GM12891 (cell line): ENCODE data around the gene SLC29A4. TPM values are rescaled to one million over a fixed set of nuclear protein-coding genes. Genes with fewer than 3 reads are reported as not detected.
"Not testable (repeated sequence)": the region's sequence is repeated elsewhere in the genome, so short reads cannot be mapped to it uniquely, and the experiment has no call there.

Experiments used
- DNase-seq: peaks from one replicate; pipeline ENCODE4 v3.0.0; 2011; ENCODE audit warnings: low spot score; ENCODE audit not compliant: insufficient read length
- FAIRE-seq: peaks from 2 replicates; lab custom pipeline; 2011; peaks lifted over from hg19 to GRCh38; lab: Jason Lieb, UNC
- PAX5 ChIP-seq: IDR thresholded peaks from 2 replicates; pipeline ENCODE4 v1.6.1; 2011; ENCODE audit warnings: low read length, moderate library complexity, mild to moderate bottlenecking; ENCODE audit not compliant: insufficient read depth, severe bottlenecking
- POLR2A ChIP-seq: IDR thresholded peaks from 2 replicates; pipeline ENCODE4 v1.6.1; 2011; ENCODE audit warnings: low read depth, low read length, control low read depth
- POLR2AphosphoS5 ChIP-seq: IDR thresholded peaks from 2 replicates; pipeline ENCODE4 v1.6.1; 2011; ENCODE audit warnings: low read depth, low read length, control low read depth
- POU2F2 ChIP-seq: IDR thresholded peaks from 2 replicates; pipeline ENCODE4 v1.6.1; 2011; ENCODE audit warnings: low read depth, mild to moderate bottlenecking, control low read depth, low read length, moderate library complexity
- SPI1 ChIP-seq: IDR thresholded peaks from 2 replicates; pipeline ENCODE4 v1.6.1; 2011; ENCODE audit warnings: low read depth, low read length, control low read depth
- TAF1 ChIP-seq: IDR thresholded peaks from 2 replicates; pipeline ENCODE4 v1.6.1; 2011; ENCODE audit warnings: low read depth, low read length, control low read depth
- polyA plus RNA-seq: library from polyadenylated mRNA; unstranded; fragments of >200 nt; gene quantifications from one replicate; pipeline ENCODE4 v1.2.1, GENCODE V29; 2012; ENCODE audit warnings: low read depth, missing spikeins, inconsistent platforms; ENCODE audit not compliant: missing spikeins

The SLC29A4 gene, protein sequence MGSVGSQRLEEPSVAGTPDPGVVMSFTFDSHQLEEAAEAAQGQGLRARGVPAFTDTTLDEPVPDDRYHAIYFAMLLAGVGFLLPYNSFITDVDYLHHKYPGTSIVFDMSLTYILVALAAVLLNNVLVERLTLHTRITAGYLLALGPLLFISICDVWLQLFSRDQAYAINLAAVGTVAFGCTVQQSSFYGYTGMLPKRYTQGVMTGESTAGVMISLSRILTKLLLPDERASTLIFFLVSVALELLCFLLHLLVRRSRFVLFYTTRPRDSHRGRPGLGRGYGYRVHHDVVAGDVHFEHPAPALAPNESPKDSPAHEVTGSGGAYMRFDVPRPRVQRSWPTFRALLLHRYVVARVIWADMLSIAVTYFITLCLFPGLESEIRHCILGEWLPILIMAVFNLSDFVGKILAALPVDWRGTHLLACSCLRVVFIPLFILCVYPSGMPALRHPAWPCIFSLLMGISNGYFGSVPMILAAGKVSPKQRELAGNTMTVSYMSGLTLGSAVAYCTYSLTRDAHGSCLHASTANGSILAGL
- 1.6 TPM for polyA plus RNA-seq

DNA sequence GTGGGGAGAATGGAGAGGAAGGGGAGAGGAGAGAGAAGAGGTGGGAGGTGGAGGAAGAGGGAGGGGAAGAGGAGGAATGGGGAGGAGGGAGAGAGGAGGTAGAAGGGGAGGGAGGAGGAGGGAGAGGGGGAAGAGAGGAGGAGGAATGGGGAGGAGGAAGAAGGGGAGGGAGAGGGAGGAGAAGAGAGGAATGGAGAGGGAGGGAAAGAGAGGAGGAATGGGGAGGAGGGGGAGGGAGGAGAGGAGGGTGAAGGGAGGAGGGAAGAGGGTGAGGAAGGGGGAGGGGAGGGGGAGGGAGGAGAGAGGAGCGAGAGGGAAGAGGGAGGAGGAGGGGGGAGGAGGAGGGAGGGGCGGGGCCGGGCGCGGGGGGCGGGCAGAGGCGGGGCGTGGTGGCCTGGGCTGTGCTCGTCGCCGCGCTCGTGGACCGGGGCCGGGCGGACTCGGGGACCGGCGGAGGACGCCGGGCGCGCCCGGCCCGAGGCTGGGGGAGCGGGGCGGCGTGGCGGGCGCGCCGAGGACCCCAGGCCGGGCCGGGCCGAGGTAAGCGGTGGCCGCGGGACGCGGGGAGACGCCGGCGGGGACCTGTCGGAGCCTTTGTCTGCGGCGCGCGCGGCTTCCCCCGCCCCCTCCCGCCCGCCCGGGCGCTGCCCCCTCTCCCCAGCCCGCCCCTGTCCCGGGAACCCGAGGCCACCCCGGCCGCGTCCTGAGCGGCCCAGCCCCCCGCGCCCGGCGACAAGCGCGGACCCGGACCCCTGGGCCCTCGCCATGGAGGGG, at the start of gene SLC29A4:
Gene SLC29A4 (plus strand): TSS at position 401 of the 774 bp plus-strand sequence. CDS start 4,874 bp downstream, outside the sequence.
- DNase-seq (no peak), FAIRE-seq (no peak)
- TF ChIP-seq SPI1 (no peak), POLR2A (no peak), PAX5 (no peak), POLR2AphosphoS5 (no peak), TAF1 (no peak), POU2F2 (no peak)

DNA sequence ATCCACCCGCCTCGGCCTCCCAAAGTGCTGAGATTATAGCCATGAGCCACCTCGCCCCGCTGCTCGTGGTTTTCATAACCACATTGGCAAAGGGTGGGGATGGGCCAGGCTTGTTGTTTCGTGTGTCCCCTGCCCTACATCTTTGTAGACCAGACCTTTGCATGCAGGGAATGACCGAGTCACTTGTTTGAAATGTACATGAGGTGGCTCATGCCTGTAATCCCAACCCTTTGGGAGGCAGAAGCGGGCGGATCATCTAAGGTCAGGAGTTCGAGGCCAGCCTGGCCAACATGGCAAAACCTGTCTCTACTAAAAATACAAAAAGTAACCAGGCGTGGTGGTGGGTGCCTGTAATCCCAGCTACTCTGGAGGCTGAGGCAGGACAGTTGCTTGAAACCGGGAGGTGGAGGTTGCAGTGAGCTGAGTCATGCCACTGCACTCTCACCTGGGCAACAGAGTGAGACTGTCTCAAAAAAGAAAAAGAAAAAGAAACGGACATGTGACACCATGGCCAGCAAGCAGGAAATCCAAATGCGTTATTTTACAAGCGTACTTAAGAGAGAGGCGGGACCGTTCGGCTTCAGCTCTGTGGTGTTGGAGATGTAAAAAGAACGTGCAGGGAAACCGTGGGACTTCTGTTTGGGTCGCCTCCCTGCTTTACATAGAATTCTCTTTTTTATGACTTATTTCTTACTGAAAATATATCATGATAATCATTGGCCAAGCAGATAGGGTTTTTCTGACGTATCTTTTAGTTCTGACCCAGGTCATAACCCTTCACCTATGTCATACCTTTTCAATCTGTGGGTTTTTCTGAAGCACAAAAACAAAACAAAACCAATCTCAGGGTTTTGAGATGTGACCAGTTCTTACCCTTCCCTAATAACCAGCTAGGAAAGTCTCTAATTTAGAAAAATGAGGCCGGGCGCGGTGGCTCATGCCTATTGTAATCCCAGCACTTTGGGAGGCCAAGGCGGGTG, 47.6 kb upstream of the SLC29A4 start:
- no peak for DNase-seq
- FAIRE-seq = peak; percentile 90
- no peak for TF ChIP-seq SPI1
- TF ChIP-seq TAF1 = no peak
- no peak for TF ChIP-seq POU2F2
- peak; percentile 27; the same call in 1 of the 2 replicates for TF ChIP-seq POLR2A

DNA sequence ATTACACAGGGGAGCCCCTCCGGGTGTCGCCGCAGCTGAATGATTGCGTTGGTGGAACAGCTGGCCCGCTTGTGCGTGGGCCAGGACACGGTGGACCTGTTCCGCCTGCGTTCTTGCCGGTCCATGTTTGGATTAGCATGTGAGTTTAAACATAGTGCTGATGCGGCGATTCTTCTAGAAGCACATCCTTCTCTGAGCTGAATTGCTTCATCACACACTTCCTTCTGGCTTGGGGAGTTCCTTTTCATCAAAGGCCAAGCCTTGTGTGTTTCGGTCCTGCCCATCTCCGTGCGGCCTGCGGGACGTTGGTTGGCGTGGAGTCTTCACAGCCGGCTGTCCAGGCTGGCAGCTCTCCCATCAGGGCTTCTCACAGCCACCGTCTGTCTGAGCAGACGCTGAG, 45.5 kb upstream of the SLC29A4 start:
- DNase-seq = no peak
- peak; percentile 59 for FAIRE-seq
- TF ChIP-seq PAX5 (no peak), POLR2A (no peak), TAF1 (no peak), SPI1 (no peak), POU2F2 (no peak), POLR2AphosphoS5 (no peak)

DNA sequence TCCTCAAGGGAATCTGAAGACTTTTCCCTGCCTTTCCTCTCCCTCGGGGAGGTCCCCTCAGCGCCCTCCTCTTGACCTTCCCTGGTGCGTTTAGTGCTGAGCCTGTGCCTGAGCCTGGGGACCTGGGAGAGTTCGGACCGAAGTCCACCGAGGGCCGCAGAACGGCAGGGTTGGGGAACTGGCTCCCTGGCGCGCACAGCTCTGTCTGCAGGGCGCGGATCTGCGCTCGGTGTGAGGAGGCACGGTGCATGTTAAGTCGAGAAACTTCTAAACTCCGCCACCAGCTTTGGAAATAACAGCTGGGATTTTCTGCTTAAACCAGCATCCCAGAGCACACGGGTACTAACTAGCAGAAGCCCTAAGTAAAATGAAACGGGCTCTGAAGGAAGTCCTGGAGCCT, 44.2 kb upstream of the SLC29A4 start:
- TF ChIP-seq POLR2A = no peak
- no peak for TF ChIP-seq POU2F2
- TF ChIP-seq TAF1 = no peak
- no peak for TF ChIP-seq POLR2AphosphoS5
- TF ChIP-seq SPI1 = no peak
- TF ChIP-seq PAX5 = no peak
- FAIRE-seq (no peak), DNase-seq (no peak)

DNA sequence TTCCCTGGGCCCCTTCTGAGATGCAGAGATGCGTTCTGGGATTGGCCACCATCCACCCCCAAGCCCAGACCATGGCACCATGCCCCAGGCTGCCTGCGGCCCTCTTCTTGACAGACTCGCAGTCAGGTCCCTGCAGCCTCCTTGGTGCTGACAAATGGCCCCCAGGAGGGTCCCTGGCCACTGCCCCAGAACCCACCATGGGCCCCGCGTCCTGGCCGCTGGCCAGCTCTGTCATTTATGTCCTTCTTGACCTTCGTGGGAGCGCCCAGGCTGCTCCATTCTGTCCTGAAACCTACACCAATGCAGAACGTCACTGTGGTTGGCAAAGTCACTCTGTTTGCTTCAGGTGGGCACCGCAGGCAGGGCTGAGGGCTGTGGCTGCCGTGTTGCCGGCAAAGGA, 39.5 kb upstream of the SLC29A4 start:
- FAIRE-seq (no peak), DNase-seq (no peak)
- TF ChIP-seq POLR2AphosphoS5 (no peak), POLR2A (no peak), TAF1 (no peak), SPI1 (no peak), PAX5 (no peak), POU2F2 (no peak)

DNA sequence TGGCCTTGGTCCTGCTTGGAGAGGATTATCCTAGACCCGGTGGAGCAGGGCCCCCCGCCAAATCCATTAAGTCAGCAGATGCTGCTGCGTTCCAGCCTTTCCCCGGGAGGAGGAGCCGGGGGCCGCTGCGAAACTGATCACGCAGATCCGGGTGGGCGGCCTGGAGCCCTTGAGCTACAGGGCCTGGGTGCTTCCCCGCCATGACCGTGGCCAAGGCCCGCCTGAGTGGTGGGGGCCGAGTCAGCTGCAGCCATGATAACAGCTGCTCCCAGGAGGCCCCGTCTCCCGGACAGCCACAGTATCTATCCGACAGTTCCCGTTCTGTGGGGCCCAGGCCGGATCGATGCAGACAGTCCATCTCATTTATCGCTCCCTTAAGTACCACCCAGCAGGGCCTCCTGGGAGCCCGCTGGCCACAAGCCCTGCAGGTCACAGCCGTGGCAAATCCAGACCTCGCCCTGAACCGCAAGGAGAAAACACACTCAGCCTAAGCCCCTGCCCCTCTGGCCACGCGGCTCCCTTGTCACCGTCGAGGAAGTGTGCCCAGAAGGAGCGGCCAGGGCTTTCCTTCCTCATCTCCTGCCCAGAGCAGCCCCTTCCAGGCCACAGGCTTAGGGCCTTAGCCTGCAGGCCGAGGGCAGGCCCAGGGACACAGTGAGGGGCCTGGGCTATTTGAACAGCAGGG, 34.4 kb upstream of the SLC29A4 start:
- DNase-seq (no peak), FAIRE-seq (no peak)
- TF ChIP-seq TAF1 = no peak
- TF ChIP-seq POU2F2 = no peak
- no peak for TF ChIP-seq POLR2A
- no peak for TF ChIP-seq SPI1
- no peak for TF ChIP-seq POLR2AphosphoS5
- TF ChIP-seq PAX5 = no peak

DNA sequence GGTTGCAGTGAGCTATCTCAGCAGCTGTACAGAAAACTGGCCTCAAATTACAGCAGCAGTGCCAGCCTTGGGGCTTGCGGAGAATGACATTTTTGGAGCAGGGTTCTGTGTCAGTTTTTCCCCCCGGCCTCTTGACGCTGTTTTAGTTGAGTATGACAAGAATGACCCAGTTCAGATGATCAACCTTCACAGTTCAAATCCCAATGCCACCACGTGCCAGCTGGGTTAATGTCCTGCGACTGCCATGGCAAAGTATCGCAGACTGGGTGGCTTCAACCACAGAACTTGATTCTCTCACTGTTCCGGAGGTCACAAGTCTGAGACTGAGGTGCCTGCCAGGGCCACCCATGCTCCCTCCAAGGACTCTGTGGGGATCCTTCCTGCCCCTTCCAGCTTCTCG, 32.0 kb upstream of the SLC29A4 start:
- not testable (repeated sequence) for FAIRE-seq, DNase-seq

DNA sequence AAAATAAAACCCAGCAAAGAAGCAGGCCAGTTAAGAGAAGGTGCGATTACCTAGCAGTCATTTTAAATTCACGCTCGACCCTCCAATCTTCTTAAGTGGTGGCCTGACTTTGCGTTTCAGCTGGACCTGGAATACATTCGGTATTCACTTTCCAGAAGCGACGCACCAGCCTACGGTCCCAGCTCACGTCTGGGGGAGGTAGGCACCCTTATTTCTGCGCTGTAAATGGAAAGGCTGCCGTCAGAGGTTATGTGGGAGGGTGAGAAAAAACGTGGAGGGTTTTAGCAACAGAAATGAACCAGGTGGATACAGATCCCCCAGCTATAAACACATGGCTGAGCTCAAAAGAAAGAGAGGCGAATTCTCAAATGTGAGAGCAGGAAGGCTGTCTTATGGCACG, 29.2 kb upstream of the SLC29A4 start:
- not testable (repeated sequence) for FAIRE-seq, DNase-seq

DNA sequence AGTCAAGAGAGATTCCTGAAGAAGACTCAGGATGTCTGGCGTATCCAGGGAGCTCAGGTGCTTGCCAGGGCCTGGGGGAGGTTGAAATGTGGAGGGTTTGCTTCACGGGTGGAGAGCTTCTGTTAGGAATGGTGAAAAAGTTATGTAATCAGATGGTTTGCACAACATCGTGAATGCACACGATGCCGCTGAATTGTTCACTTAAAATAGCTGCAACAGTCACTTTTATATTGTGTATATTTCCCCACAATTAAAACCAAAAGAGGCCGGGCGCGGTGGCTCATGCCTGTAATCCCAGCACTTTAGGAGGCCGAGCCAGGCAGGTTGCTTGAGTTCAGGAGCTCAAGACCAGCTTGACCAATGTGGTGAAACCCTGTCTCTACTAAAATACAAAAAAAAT, 28.4 kb upstream of the SLC29A4 start:
- not testable (repeated sequence) for FAIRE-seq, DNase-seq
